Esophagus muscularis mucosa (tissue), 3 donors: ENCODE results near the gene GRIK4.

Source experiments
- CTCF ChIP-seq, 3 experiments: fragments of 200-600 bp in 2 of 3; fragments of 450-650 bp in 1 of 3; sonication (generic) in 2 of 3; IDR thresholded peaks; one replicate each; pipeline ENCODE4 v1.5.1; 2017 to 2019; ENCODE audit warnings: antibody characterized with exemption in 3 of 3, mild to moderate bottlenecking in 2 of 3, moderate library complexity in 1 of 3
- POLR2AphosphoS5 ChIP-seq, 2 donors: sonication (generic); formaldehyde crosslinking; IDR thresholded peaks; one replicate each; pipeline ENCODE4 v1.6.1; 2017; ENCODE audit warnings: antibody characterized with exemption in 2 of 2

DNA sequence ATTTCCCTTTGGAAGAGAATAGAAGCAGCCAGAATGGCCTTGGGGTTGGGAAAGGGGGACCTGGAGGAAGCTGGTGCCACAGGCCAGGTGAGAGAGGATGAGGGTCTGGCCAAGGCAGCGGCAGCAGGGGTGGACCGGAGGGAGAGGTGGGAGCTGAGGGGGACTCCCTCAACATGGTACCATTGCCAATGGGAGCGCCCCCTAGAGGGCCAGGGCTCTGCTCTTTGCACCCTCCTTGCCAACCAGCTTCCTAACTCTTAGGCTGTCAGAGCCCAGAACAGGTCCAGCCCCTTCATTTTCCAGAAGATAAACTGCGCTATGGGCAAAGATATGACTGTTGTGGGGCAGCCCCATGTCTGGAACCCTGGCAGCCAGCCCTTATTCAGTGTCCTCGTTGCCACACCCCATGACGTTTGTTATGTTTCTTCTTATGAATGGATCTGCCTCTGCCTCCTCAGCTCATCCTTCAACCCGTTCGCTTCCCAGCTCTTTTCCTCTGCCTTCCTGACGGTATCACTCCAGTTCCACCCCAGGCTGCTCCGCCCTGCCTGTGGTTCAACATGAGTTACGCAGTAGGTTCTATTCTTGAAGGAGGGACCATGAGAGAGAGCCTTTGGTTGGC is 185.2 kb downstream of the GRIK4 start:
- TF ChIP-seq CTCF (IDR thresholded peaks at IDR 0.05) (no peak), POLR2AphosphoS5 (IDR thresholded peaks at IDR 0.05) (no peak)
